Activated CD4-positive, alpha-beta T cell treated with anti-CD3 and anti-CD28 coated beads for 4 hours (primary cell): ENCODE measurements around the gene LPP.

Experiments used
- DNase-seq, 2 donors: peaks; one replicate each; pipeline ENCODE4 v3.0.0-alpha.2; 2020

The LPP gene

GRCh38 chr3:188786424-188786823 is 632.5 kb downstream of the LPP start:
- DNase-seq: no peak

GRCh38 chr3:188788621-188789081 is 634.7 kb downstream of the LPP start:
- DNase-seq: peak; percentile 64 to 78

- no peak for DNase-seq
These were observed 635.3 kb downstream of the LPP start for GRCh38 chr3:188789251-188789650.

- DNase-seq: no peak
These were observed 637.4 kb downstream of the LPP start for GRCh38 chr3:188791311-188791710.

GRCh38 chr3:188792793-188793192 is 638.8 kb downstream of the LPP start:
- DNase-seq: no peak

GRCh38 chr3:188796122-188796631 is 642.2 kb downstream of the LPP start:
- DNase-seq: no peak

GRCh38 chr3:188797045-188797444 is 643.1 kb downstream of the LPP start:
- DNase-seq: no peak

- no peak for DNase-seq
These were observed 644.7 kb downstream of the LPP start for GRCh38 chr3:188798556-188799145.

- no peak for DNase-seq
These were observed 647.4 kb downstream of the LPP start for GRCh38 chr3:188801393-188801792.

GRCh38 chr3:188802645-188803044 is 648.7 kb downstream of the LPP start:
- no peak for DNase-seq

GRCh38 chr3:188807006-188807405 is 653.0 kb downstream of the LPP start:
- DNase-seq: no peak

- no peak for DNase-seq
These were observed 658.2 kb downstream of the LPP start for GRCh38 chr3:188812198-188812597.

- DNase-seq: no peak
These were observed 660.6 kb downstream of the LPP start for GRCh38 chr3:188814581-188814980.

- DNase-seq: no peak
These were observed 663.4 kb downstream of the LPP start for GRCh38 chr3:188817103-188817934.

GRCh38 chr3:188817935-188818269 is 663.9 kb downstream of the LPP start:
- no peak for DNase-seq

GRCh38 chr3:188818282-188818681 is 664.3 kb downstream of the LPP start:
- DNase-seq: no peak

GRCh38 chr3:188819939-188820338 is 666.0 kb downstream of the LPP start:
- DNase-seq: no peak

GRCh38 chr3:188822004-188822403 is 668.0 kb downstream of the LPP start:
- DNase-seq: no peak

- DNase-seq: no peak
These were observed 668.5 kb downstream of the LPP start for GRCh38 chr3:188822411-188822810.

GRCh38 chr3:188824566-188824965 is 670.6 kb downstream of the LPP start:
- DNase-seq: no peak

- no peak for DNase-seq
These were observed 671.9 kb downstream of the LPP start for GRCh38 chr3:188825901-188826300.

- DNase-seq: no peak
These were observed 672.6 kb downstream of the LPP start for GRCh38 chr3:188826574-188826973.

- no peak for DNase-seq
These were observed 673.1 kb downstream of the LPP start for GRCh38 chr3:188827103-188827502.

GRCh38 chr3:188827576-188827975 is 673.6 kb downstream of the LPP start:
- DNase-seq: no peak
